ENCODE measurements around the gene DCP1B.

DNA sequence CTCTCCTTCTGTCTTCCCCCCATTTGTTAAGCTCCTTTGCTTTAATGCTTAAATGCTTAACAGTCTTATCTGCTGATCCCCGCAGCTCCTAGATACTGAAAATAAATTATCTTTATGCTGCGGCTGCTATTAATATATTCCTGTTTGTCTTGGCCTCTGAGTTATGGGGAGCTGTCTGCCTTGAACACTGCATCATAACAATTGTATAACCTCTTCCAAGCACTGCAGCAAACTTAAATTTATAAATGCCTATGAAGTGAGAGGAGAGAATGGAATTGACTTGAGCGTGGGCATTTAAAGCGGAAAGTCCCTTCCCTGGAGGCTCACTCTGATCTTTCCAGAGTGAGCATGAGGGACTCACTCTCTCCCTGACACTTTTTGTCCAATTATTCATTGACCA, 23.1 kb upstream of the DCP1B start:
- TF ChIP-seq, protein P1, sequence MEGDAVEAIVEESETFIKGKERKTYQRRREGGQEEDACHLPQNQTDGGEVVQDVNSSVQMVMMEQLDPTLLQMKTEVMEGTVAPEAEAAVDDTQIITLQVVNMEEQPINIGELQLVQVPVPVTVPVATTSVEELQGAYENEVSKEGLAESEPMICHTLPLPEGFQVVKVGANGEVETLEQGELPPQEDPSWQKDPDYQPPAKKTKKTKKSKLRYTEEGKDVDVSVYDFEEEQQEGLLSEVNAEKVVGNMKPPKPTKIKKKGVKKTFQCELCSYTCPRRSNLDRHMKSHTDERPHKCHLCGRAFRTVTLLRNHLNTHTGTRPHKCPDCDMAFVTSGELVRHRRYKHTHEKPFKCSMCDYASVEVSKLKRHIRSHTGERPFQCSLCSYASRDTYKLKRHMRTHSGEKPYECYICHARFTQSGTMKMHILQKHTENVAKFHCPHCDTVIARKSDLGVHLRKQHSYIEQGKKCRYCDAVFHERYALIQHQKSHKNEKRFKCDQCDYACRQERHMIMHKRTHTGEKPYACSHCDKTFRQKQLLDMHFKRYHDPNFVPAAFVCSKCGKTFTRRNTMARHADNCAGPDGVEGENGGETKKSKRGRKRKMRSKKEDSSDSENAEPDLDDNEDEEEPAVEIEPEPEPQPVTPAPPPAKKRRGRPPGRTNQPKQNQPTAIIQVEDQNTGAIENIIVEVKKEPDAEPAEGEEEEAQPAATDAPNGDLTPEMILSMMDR (IDR thresholded peaks at IDR 0.05; ENCODE audit: insufficient read depth, low read length, poor library complexity, severe bottlenecking), result no peak
- no peak for TF ChIP-seq EZH2phosphoT487 (conservative IDR thresholded peaks at IDR 0.05; ENCODE audit: low read length)

Measured in SU-DHL-6 (cell line).